ENCODE data around the gene ACTL6B.

Gene ACTL6B

DNA sequence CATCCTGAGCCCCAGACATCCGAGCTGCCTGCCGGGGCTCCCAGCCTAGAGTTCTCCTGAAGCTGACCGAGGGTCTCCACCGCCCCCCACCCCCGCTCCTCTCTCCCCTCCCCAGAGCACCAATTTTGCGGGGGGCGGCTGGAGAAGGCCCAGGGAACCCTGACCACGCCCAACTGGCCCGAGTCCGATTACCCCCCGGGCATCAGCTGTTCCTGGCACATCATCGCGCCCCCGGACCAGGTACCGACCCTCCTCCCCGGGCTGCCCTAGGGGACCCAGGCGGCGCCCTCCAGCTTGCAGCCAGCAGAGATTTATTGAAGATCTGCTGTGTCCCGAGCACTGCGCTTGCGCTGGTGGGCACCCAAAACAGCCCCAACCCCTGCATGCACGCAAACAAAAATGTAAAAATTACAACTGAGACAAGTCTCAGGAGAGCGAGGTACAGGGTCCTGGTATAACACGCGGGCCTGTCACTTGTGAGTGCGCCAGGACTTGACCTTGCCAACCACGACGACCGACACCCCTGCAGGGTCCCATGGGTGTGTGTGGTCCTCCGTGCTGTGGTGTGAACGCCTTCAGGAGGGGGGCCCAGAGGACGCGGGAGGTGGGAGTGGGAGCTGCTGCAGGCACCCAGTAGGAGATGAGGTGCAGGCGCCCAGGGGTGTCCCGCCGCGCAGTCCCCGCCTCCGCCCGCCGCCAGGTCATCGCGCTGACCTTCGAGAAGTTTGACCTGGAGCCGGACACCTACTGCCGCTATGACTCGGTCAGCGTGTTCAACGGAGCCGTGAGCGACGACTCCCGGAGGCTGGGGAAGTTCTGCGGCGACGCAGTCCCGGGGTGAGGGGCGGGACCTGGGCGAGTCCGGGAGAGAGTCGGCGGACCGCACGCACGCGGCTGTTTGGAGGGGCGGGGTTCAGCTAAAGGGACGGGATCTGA is 51.0 kb downstream of the ACTL6B start:
- peaks cover 40% of the 10 kb centered on the region for H3K4me1 ChIP-seq (ENCODE audit: control insufficient read depth, insufficient read depth, low read depth, low read length)
- H3K14ac ChIP-seq (ENCODE audit: low read length in 2 of 2), result peak overlapping the region in 1 of 2 experiments; percentile 53
- H3K4me3 ChIP-seq (ENCODE audit: insufficient read depth in 1 of 2, low read depth in 1 of 2, low read length in 2 of 2), result peak overlapping the region; percentile 57 to 73
- H3K36me3 ChIP-seq (ENCODE audit: control insufficient read depth in 1 of 2, insufficient read depth in 2 of 2, low read depth in 1 of 2, low read length in 2 of 2), result peaks cover 5 to 35% of the 10 kb centered on the region in 2 experiments
- H3K9ac ChIP-seq (ENCODE audit: low read length), result peak overlapping the region; percentile 67
- 37% methylated on average over 68 of the region's 68 CpGs for WGBS
- peak; percentile 40 for DNase-seq
- no peaks in the 10 kb centered on the region for H3K27me3 ChIP-seq (ENCODE audit: control insufficient read depth in 1 of 2, insufficient read depth in 1 of 2, low read length in 2 of 2)
- H4K91ac ChIP-seq (ENCODE audit: low read length), result no peak overlapping the region
- H3K18ac ChIP-seq (ENCODE audit: low read depth in 1 of 2, low read length in 2 of 2), result peak overlapping the region in 1 of 2 experiments; percentile 79
- no peak overlapping the region for H3K27ac ChIP-seq (ENCODE audit: low read length, poor library complexity, severe bottlenecking)
- H3K79me1 ChIP-seq (replicated peaks; ENCODE audit: low read length, poor library complexity, severe bottlenecking), result peaks cover 2% of the 10 kb centered on the region
- H2BK120ac ChIP-seq (ENCODE audit: low read depth, low read length), result peak overlapping the region; percentile 66
- H2AFZ ChIP-seq (ENCODE audit: low read depth, low read length), result no peak overlapping the region
- peak overlapping the region; percentile 93 for H3K4me2 ChIP-seq (ENCODE audit: low read length, poor library complexity, severe bottlenecking)
- peak overlapping the region in 1 of 2 experiments; percentile 53 for H3K23ac ChIP-seq (ENCODE audit: low read length in 2 of 2)
- no peak overlapping the region for H2AK5ac ChIP-seq (ENCODE audit: low read length, severe bottlenecking)
- H2BK5ac ChIP-seq (ENCODE audit: low read depth, low read length, poor library complexity, severe bottlenecking), result no peak overlapping the region
- H2BK12ac ChIP-seq (ENCODE audit: low read length in 2 of 2), result no peak overlapping the region
- H2BK15ac ChIP-seq (ENCODE audit: low read depth, poor library complexity, severe bottlenecking), result peak overlapping the region; percentile 46
- no peak overlapping the region for H4K8ac ChIP-seq (ENCODE audit: low read length)
- H3K9me3 ChIP-seq (ENCODE audit: control insufficient read depth, low read length), result no peaks in the 10 kb centered on the region
- H3K4ac ChIP-seq (ENCODE audit: low read depth in 1 of 2, low read length in 2 of 2), result peak overlapping the region in 1 of 2 experiments; percentile 67

GRCh38 chr7:100604028-100604975 is 51.9 kb downstream of the ACTL6B start:
- peak overlapping the region; percentile 79 to 94 for H3K18ac ChIP-seq (ENCODE audit: low read depth in 1 of 2, low read length in 2 of 2)
- no peaks in the 10 kb centered on the region for H3K9me3 ChIP-seq (ENCODE audit: control insufficient read depth, low read length)
- H3K14ac ChIP-seq (ENCODE audit: low read length in 2 of 2), result peak overlapping the region; percentile 7 to 84
- peak overlapping the region; percentile 74 for H3K27ac ChIP-seq (ENCODE audit: low read length, poor library complexity, severe bottlenecking)
- peak overlapping the region; percentile 8 for H2AFZ ChIP-seq (ENCODE audit: low read depth, low read length)
- under 1% methylated on average over 55 of the region's 70 CpGs for WGBS
- H3K9ac ChIP-seq (ENCODE audit: low read length), result peak overlapping the region; percentile 88
- H2BK15ac ChIP-seq (ENCODE audit: low read depth, poor library complexity, severe bottlenecking), result peak overlapping the region; percentile 98
- peak overlapping the region in 1 of 2 experiments; percentile 10 for H3K23ac ChIP-seq (ENCODE audit: low read length in 2 of 2)
- peak overlapping the region; percentile 57 to 92 for H3K4me3 ChIP-seq (ENCODE audit: insufficient read depth in 1 of 2, low read depth in 1 of 2, low read length in 2 of 2)
- peak overlapping the region; percentile 93 for H3K4me2 ChIP-seq (ENCODE audit: low read length, poor library complexity, severe bottlenecking)
- peak; percentile 82 for DNase-seq
- peak overlapping the region; percentile 97 for H4K91ac ChIP-seq (ENCODE audit: low read length)
- H3K27me3 ChIP-seq (ENCODE audit: control insufficient read depth in 1 of 2, insufficient read depth in 1 of 2, low read length in 2 of 2), result no peaks in the 10 kb centered on the region
- H3K4ac ChIP-seq (ENCODE audit: low read depth in 1 of 2, low read length in 2 of 2), result peak overlapping the region; percentile 76 to 79
- peak overlapping the region; percentile 95 for H4K8ac ChIP-seq (ENCODE audit: low read length)
- H2AK5ac ChIP-seq (ENCODE audit: low read length, severe bottlenecking), result no peak overlapping the region
- peak overlapping the region; percentile 59 for H2BK5ac ChIP-seq (ENCODE audit: low read depth, low read length, poor library complexity, severe bottlenecking)
- peaks cover 41% of the 10 kb centered on the region for H3K4me1 ChIP-seq (ENCODE audit: control insufficient read depth, insufficient read depth, low read depth, low read length)
- peaks cover 12 to 35% of the 10 kb centered on the region in 2 experiments for H3K36me3 ChIP-seq (ENCODE audit: control insufficient read depth in 1 of 2, insufficient read depth in 2 of 2, low read depth in 1 of 2, low read length in 2 of 2)
- peak overlapping the region; percentile 89 to 93 for H2BK12ac ChIP-seq (ENCODE audit: low read length in 2 of 2)
- H3K79me1 ChIP-seq (replicated peaks; ENCODE audit: low read length, poor library complexity, severe bottlenecking), result peaks cover 2% of the 10 kb centered on the region
- peak overlapping the region; percentile 99 for H2BK120ac ChIP-seq (ENCODE audit: low read depth, low read length)

DNA sequence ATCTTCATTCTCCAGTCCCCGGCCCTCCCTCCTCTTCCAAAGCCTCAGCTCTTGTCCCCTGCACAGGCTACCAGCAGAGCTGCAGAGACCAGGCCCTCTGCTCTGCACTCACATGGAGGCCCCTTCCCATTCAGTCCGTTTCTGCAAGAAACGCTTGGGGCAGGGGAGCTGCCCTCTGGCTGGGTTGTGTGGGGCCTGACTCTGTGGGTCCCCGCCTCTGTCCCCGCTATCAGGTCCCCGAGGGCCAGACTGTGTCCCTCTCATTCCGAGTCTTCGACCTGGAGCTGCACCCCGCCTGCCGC is 52.6 kb downstream of the ACTL6B start:
- Histone ChIP-seq H2BK120ac (ENCODE audit: low read depth, low read length) (peak overlapping the region; percentile 99), H3K79me1 (replicated peaks; ENCODE audit: low read length, poor library complexity, severe bottlenecking) (peaks cover 2% of the 10 kb centered on the region), H3K27me3 (ENCODE audit: control insufficient read depth in 1 of 2, insufficient read depth in 1 of 2, low read length in 2 of 2) (no peaks in the 10 kb centered on the region), H3K23ac (ENCODE audit: low read length in 2 of 2) (peak overlapping the region in 1 of 2 experiments; percentile 10), H3K4ac (ENCODE audit: low read depth in 1 of 2, low read length in 2 of 2) (peak overlapping the region; percentile 8 to 79), H3K9ac (ENCODE audit: low read length) (peak overlapping the region; percentile 88), H3K14ac (ENCODE audit: low read length in 2 of 2) (peak overlapping the region in 1 of 2 experiments; percentile 84), H2BK5ac (ENCODE audit: low read depth, low read length, poor library complexity, severe bottlenecking) (peak overlapping the region; percentile 59), H3K18ac (ENCODE audit: low read depth in 1 of 2, low read length in 2 of 2) (peak overlapping the region; percentile 70 to 94), H2BK12ac (ENCODE audit: low read length in 2 of 2) (peak overlapping the region; percentile 89 to 93), H4K8ac (ENCODE audit: low read length) (peak overlapping the region; percentile 95), H2AFZ (ENCODE audit: low read depth, low read length) (no peak overlapping the region), H2BK15ac (ENCODE audit: low read depth, poor library complexity, severe bottlenecking) (peak overlapping the region; percentile 93), H2AK5ac (ENCODE audit: low read length, severe bottlenecking) (peak overlapping the region; percentile 45), H3K4me3 (ENCODE audit: insufficient read depth in 1 of 2, low read depth in 1 of 2, low read length in 2 of 2) (peak overlapping the region; percentile 57 to 92), H4K91ac (ENCODE audit: low read length) (peak overlapping the region; percentile 97), H3K9me3 (ENCODE audit: control insufficient read depth, low read length) (no peaks in the 10 kb centered on the region), H3K4me2 (ENCODE audit: low read length, poor library complexity, severe bottlenecking) (peak overlapping the region; percentile 81), H3K4me1 (ENCODE audit: control insufficient read depth, insufficient read depth, low read depth, low read length) (peaks cover 41% of the 10 kb centered on the region), H3K36me3 (ENCODE audit: control insufficient read depth in 1 of 2, insufficient read depth in 2 of 2, low read depth in 1 of 2, low read length in 2 of 2) (peaks cover 12 to 35% of the 10 kb centered on the region in 2 experiments), H3K27ac (ENCODE audit: low read length, poor library complexity, severe bottlenecking) (peak overlapping the region; percentile 74)
- peak; percentile 69 for DNase-seq
- 5% methylated on average over 10 of the region's 10 CpGs for WGBS
